ENCODE data around the gene TESK2.

DNA sequence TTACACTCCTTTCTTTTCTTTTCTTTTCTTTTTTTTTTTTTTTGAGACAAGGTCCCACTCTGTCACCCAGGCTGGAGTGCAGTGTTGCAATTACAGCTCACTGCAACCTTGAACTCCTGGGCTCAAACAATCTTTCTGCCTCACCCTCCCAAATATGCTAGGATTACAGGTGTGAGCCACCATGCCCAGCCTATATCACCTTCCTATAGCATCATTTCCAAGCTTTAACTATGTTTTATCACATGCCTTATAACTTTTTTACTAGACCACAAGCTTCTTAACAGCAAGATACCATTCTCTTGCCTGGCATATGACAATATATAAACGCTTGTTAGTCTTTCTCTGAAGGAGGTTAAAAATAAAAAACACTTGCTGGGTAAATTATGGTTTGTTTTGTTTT, 95.4 kb downstream of the TESK2 start:
- TF ChIP-seq, protein P1, sequence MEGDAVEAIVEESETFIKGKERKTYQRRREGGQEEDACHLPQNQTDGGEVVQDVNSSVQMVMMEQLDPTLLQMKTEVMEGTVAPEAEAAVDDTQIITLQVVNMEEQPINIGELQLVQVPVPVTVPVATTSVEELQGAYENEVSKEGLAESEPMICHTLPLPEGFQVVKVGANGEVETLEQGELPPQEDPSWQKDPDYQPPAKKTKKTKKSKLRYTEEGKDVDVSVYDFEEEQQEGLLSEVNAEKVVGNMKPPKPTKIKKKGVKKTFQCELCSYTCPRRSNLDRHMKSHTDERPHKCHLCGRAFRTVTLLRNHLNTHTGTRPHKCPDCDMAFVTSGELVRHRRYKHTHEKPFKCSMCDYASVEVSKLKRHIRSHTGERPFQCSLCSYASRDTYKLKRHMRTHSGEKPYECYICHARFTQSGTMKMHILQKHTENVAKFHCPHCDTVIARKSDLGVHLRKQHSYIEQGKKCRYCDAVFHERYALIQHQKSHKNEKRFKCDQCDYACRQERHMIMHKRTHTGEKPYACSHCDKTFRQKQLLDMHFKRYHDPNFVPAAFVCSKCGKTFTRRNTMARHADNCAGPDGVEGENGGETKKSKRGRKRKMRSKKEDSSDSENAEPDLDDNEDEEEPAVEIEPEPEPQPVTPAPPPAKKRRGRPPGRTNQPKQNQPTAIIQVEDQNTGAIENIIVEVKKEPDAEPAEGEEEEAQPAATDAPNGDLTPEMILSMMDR (IDR thresholded peaks at IDR 0.05; ENCODE audit: borderline replicate concordance, extremely low read depth, low read length, poor library complexity, severe bottlenecking) = no peak
- TF ChIP-seq EZH2 (IDR thresholded peaks at IDR 0.05; ENCODE audit: borderline replicate concordance, low read depth, low read length, severe bottlenecking) = no peak
